Colonic mucosa (tissue), 4 donors: ENCODE measurements around the gene CSMD2. TPM values are rescaled to one million over a fixed set of nuclear protein-coding genes. Genes with fewer than 3 reads are reported as not detected.

Source experiments
- DNase-seq: peaks from one replicate; pipeline ENCODE4 v3.0.0-alpha.2; 2020
- H3K27ac ChIP-seq: fragments of 200-600 bp; one replicate; pipeline ENCODE4 v1.8.0; 2021
- H3K27me3 ChIP-seq: fragments of 200-600 bp; one replicate; pipeline ENCODE4 v1.8.0; 2021
- H3K36me3 ChIP-seq: fragments of 200-600 bp; one replicate; pipeline ENCODE4 v1.8.0; 2021
- H3K4me1 ChIP-seq: fragments of 200-600 bp; one replicate; pipeline ENCODE4 v1.8.0; 2021; ENCODE audit warnings: mild to moderate bottlenecking
- H3K4me3 ChIP-seq: fragments of 200-600 bp; one replicate; pipeline ENCODE4 v1.8.0; 2021
- H3K9ac ChIP-seq, 2 donors: one replicate each; pipeline ENCODE4 v1.7.0; 2013; ENCODE audit warnings: control low read depth in 2 of 2, low read depth in 2 of 2, low read length in 2 of 2
- H3K9me3 ChIP-seq: fragments of 200-600 bp; one replicate; pipeline ENCODE4 v1.8.0; 2021
- CTCF ChIP-seq: fragments of 200-600 bp; IDR thresholded peaks from one replicate; pipeline ENCODE4 v1.8.0; 2022; ENCODE audit warnings: antibody characterized with exemption, mild to moderate bottlenecking
- intact Hi-C: fragments of 100-400 bp; cut with DNase I; formaldehyde crosslinking; loops from one replicate; pipeline ENCODE4 v1.14.1; 2022
- total RNA-seq, 2 donors: library from RNA; stranded (reverse); fragmentation: NEBNext Ultra II Directional in 1 of 2; extraction: Animal tissue kit (Norgen Biotek cat#: 25700) in 1 of 2; gene quantifications; one replicate each; pipeline ENCODE4 v1.2.1, GENCODE V29; 2021
- donor health status: healthy.
- donor health status: DM: no; HTN: no; CAD: no.
- donor health status: DM: no; HTN: no; CAD: no.

CSMD2 gene
- total RNA-seq, 2 donors from 2014 or later = 0.05 to 0.10 TPM

GRCh38 chr1:33606272-33606671, 558.8 kb downstream of the CSMD2 start:
- DNase-seq = no peak
- intact Hi-C loops = no loop called here
- no peak overlapping the region for H3K27ac ChIP-seq
- TF ChIP-seq CTCF = no peak
- no peaks in the 10 kb centered on the region for H3K9me3 ChIP-seq
- no peak overlapping the region for H3K9ac ChIP-seq
- no peaks in the 10 kb centered on the region for H3K27me3 ChIP-seq
- H3K4me3 ChIP-seq = no peak overlapping the region
- H3K36me3 ChIP-seq = no peaks in the 10 kb centered on the region
- no peaks in the 10 kb centered on the region for H3K4me1 ChIP-seq

- no peak for TF ChIP-seq CTCF
- Histone ChIP-seq H3K9ac (no peak overlapping the region), H3K36me3 (no peaks in the 10 kb centered on the region), H3K27me3 (no peaks in the 10 kb centered on the region), H3K4me1 (no peaks in the 10 kb centered on the region), H3K4me3 (no peak overlapping the region), H3K27ac (no peak overlapping the region), H3K9me3 (no peaks in the 10 kb centered on the region)
- DNase-seq = no peak
- intact Hi-C loops = no loop called here
Measured at GRCh38 chr1:33602271-33602670, 562.8 kb downstream of the CSMD2 start.

GRCh38 chr1:33601751-33602150, 563.3 kb downstream of the CSMD2 start:
- Histone ChIP-seq H3K27me3 (no peaks in the 10 kb centered on the region), H3K27ac (no peak overlapping the region), H3K9ac (no peak overlapping the region), H3K9me3 (no peaks in the 10 kb centered on the region), H3K36me3 (no peaks in the 10 kb centered on the region), H3K4me3 (no peak overlapping the region), H3K4me1 (no peaks in the 10 kb centered on the region)
- DNase-seq = no peak
- intact Hi-C loops = no loop called here
- no peak for TF ChIP-seq CTCF

GRCh38 chr1:33599516-33600115, 565.4 kb downstream of the CSMD2 start:
- Histone ChIP-seq H3K36me3 (no peaks in the 10 kb centered on the region), H3K27ac (no peak overlapping the region), H3K27me3 (no peaks in the 10 kb centered on the region), H3K4me3 (no peak overlapping the region), H3K9me3 (no peaks in the 10 kb centered on the region), H3K9ac (no peak overlapping the region), H3K4me1 (no peaks in the 10 kb centered on the region)
- intact Hi-C loops = no loop called here
- no peak for TF ChIP-seq CTCF
- no peak for DNase-seq

- DNase-seq = no peak
- Histone ChIP-seq H3K27ac (no peak overlapping the region), H3K9me3 (no peaks in the 10 kb centered on the region), H3K4me3 (no peak overlapping the region), H3K36me3 (no peaks in the 10 kb centered on the region), H3K9ac (no peak overlapping the region), H3K4me1 (no peaks in the 10 kb centered on the region), H3K27me3 (no peaks in the 10 kb centered on the region)
- TF ChIP-seq CTCF = no peak
- intact Hi-C loops = no loop called here
Measured at GRCh38 chr1:33588726-33589125, 576.3 kb downstream of the CSMD2 start.
